ENCODE measurements around the gene PTPRN.

Gene PTPRN

GRCh38 chr2:219280651-219281050 lies 28.6 kb downstream of the PTPRN start:
- Histone ChIP-seq H3K4me2 (ENCODE audit: low read length) (peak overlapping the region; percentile 95), H3K27me3 (ENCODE audit: insufficient read depth, low read length) (no peaks in the 10 kb centered on the region), H3K9me3 (ENCODE audit: low read length) (no peaks in the 10 kb centered on the region), H3K4me1 (ENCODE audit: insufficient read depth, low read length, severe bottlenecking) (peaks cover 48% of the 10 kb centered on the region), H3K4me3 (ENCODE audit: low read depth, low read length, poor library complexity, severe bottlenecking) (peak overlapping the region; percentile 79), H2AFZ (ENCODE audit: low read length) (no peak overlapping the region), H3F3A (ENCODE audit: insufficient read depth, low read length) (no peaks in the 10 kb centered on the region), H3K27ac (ENCODE audit: low read depth, low read length, poor library complexity, severe bottlenecking) (peak overlapping the region; percentile 99), H3K36me3 (ENCODE audit: insufficient read depth, low read length) (peaks cover 46% of the 10 kb centered on the region), H3K9ac (ENCODE audit: low read length) (peak overlapping the region; percentile 71; the same call in 1 of the 2 replicates), H3K79me2 (ENCODE audit: insufficient read depth, low read length) (peaks cover 16% of the 10 kb centered on the region), H4K20me1 (ENCODE audit: insufficient read depth, low read length) (no peaks in the 10 kb centered on the region), H3K9me2 (ENCODE audit: low read depth, low read length) (no peaks in the 10 kb centered on the region)
- no peak for TF ChIP-seq EZH2 (IDR thresholded peaks at IDR 0.05; ENCODE audit: borderline replicate concordance, low read length)
- TF ChIP-seq, protein P1, sequence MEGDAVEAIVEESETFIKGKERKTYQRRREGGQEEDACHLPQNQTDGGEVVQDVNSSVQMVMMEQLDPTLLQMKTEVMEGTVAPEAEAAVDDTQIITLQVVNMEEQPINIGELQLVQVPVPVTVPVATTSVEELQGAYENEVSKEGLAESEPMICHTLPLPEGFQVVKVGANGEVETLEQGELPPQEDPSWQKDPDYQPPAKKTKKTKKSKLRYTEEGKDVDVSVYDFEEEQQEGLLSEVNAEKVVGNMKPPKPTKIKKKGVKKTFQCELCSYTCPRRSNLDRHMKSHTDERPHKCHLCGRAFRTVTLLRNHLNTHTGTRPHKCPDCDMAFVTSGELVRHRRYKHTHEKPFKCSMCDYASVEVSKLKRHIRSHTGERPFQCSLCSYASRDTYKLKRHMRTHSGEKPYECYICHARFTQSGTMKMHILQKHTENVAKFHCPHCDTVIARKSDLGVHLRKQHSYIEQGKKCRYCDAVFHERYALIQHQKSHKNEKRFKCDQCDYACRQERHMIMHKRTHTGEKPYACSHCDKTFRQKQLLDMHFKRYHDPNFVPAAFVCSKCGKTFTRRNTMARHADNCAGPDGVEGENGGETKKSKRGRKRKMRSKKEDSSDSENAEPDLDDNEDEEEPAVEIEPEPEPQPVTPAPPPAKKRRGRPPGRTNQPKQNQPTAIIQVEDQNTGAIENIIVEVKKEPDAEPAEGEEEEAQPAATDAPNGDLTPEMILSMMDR (IDR thresholded peaks at IDR 0.05; ENCODE audit: low read length) = no peak

GRCh38 chr2:219279916-219280516 lies 29.2 kb downstream of the PTPRN start:
- H3K27ac ChIP-seq (ENCODE audit: low read depth, low read length, poor library complexity, severe bottlenecking) = peak overlapping the region; percentile 99
- peak overlapping the region; percentile 79 for H3K4me3 ChIP-seq (ENCODE audit: low read depth, low read length, poor library complexity, severe bottlenecking)
- no peaks in the 10 kb centered on the region for H3K9me2 ChIP-seq (ENCODE audit: low read depth, low read length)
- H3K4me2 ChIP-seq (ENCODE audit: low read length) = peak overlapping the region; percentile 95
- H3F3A ChIP-seq (ENCODE audit: insufficient read depth, low read length) = no peaks in the 10 kb centered on the region
- H3K79me2 ChIP-seq (ENCODE audit: insufficient read depth, low read length) = peaks cover 18% of the 10 kb centered on the region
- H3K27me3 ChIP-seq (ENCODE audit: insufficient read depth, low read length) = no peaks in the 10 kb centered on the region
- TF ChIP-seq, protein P1 (IDR thresholded peaks at IDR 0.05; ENCODE audit: low read length) = peak; percentile 49; the same call in 1 of the 2 replicates
- TF ChIP-seq EZH2 (IDR thresholded peaks at IDR 0.05; ENCODE audit: borderline replicate concordance, low read length) = no peak
- peaks cover 40% of the 10 kb centered on the region for H3K36me3 ChIP-seq (ENCODE audit: insufficient read depth, low read length)
- no peak overlapping the region for H2AFZ ChIP-seq (ENCODE audit: low read length)
- no peaks in the 10 kb centered on the region for H4K20me1 ChIP-seq (ENCODE audit: insufficient read depth, low read length)
- H3K9me3 ChIP-seq (ENCODE audit: low read length) = no peaks in the 10 kb centered on the region
- H3K4me1 ChIP-seq (ENCODE audit: insufficient read depth, low read length, severe bottlenecking) = peaks cover 54% of the 10 kb centered on the region
- H3K9ac ChIP-seq (ENCODE audit: low read length) = peak overlapping the region; percentile 71

DNA sequence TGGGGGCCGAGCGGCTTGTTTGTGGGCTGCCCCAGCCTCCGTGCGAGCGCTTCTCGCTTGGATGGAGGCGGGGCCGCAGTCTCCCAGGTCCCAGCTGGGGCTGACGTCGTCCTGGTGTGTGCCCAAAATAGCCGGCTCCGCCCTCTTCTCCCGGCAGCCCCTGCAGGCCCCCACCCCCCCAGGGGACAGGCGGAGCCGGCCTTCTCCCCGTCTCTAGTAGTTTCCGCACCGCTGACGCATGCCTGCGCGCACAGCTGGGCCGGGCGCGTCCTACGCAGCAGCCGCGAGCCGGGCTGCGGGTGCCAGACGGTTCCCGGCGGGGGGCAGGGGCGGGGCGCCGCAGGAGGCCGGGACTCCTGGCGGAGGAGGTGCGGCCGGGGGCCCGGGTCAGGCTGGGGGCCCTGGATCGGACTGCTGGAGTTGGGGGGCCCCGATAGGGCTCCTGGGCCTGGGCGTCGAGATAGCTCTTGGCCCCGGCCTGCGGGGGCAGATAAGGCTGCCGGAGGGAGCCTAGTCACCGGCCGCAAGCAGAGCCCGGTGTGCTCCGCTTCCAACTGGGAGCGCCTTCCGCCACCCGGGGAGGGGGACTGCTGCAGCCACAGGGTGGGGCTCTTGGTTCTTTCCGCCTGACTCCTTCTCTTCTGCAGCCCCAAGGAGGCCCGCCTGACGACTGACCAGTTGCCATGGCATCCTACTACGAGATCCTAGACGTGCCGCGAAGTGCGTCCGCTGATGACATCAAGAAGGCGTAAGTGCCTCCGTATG lies 29.9 kb downstream of the PTPRN start, which contains the start of gene DNAJB2:
Gene DNAJB2, plus strand, starts transcription at position 216 of the 765 bp plus-strand sequence. Its CDS starts 468 bp downstream, at position 684.
- peaks cover 33% of the 10 kb centered on the region; the same call in 1 of the 2 replicates for H3K36me3 ChIP-seq (ENCODE audit: insufficient read depth, low read length)
- H3K79me2 ChIP-seq (ENCODE audit: insufficient read depth, low read length) = peaks cover 18% of the 10 kb centered on the region
- no peaks in the 10 kb centered on the region for H4K20me1 ChIP-seq (ENCODE audit: insufficient read depth, low read length)
- TF ChIP-seq, protein P1 (IDR thresholded peaks at IDR 0.05; ENCODE audit: low read length) = no peak
- no peak for TF ChIP-seq EZH2 (IDR thresholded peaks at IDR 0.05; ENCODE audit: borderline replicate concordance, low read length)
- H3K27ac ChIP-seq (ENCODE audit: low read depth, low read length, poor library complexity, severe bottlenecking) = peak within 1 kb of the TSS; percentile 99
- H2AFZ ChIP-seq (ENCODE audit: low read length) = no peak within 1 kb of the TSS
- no peaks in the 10 kb centered on the region for H3K27me3 ChIP-seq (ENCODE audit: insufficient read depth, low read length)
- no peaks in the 10 kb centered on the region for H3K9me3 ChIP-seq (ENCODE audit: low read length)
- no peaks in the 10 kb centered on the region for H3F3A ChIP-seq (ENCODE audit: insufficient read depth, low read length)
- H3K9ac ChIP-seq (ENCODE audit: low read length) = peak within 1 kb of the TSS; percentile 90
- no peaks in the 10 kb centered on the region for H3K9me2 ChIP-seq (ENCODE audit: low read depth, low read length)
- H3K4me2 ChIP-seq (ENCODE audit: low read length) = peak within 1 kb of the TSS; percentile 95
- H3K4me1 ChIP-seq (ENCODE audit: insufficient read depth, low read length, severe bottlenecking) = peaks cover 61% of the 10 kb centered on the region
- H3K4me3 ChIP-seq (ENCODE audit: low read depth, low read length, poor library complexity, severe bottlenecking) = peak within 1 kb of the TSS; percentile 79
